Measurements from ENCODE around the gene METTL15.

Gene METTL15

GRCh38 chr11:28144808-28145207, 36.6 kb downstream of the METTL15 start:
- no peak for DNase-seq (ENCODE audit: low read depth)
- TF ChIP-seq CTCF (IDR thresholded peaks at IDR 0.05; ENCODE audit: insufficient read depth, low read depth, low read length, missing control alignments): no peak
- no peak overlapping the region for H3K4me3 ChIP-seq (ENCODE audit: low read length)

- DNase-seq (ENCODE audit: low read depth): peak; percentile 85
- no peak overlapping the region for H3K4me3 ChIP-seq (ENCODE audit: low read length)
- TF ChIP-seq CTCF (IDR thresholded peaks at IDR 0.05; ENCODE audit: insufficient read depth, low read depth, low read length, missing control alignments): no peak
Observed at GRCh38 chr11:28146123-28146751, 38.0 kb downstream of the METTL15 start.

- TF ChIP-seq CTCF (IDR thresholded peaks at IDR 0.05; ENCODE audit: insufficient read depth, low read depth, low read length, missing control alignments): no peak
- DNase-seq (ENCODE audit: low read depth): no peak
- H3K4me3 ChIP-seq (ENCODE audit: low read length): no peak overlapping the region
Observed at GRCh38 chr11:28152743-28153142, 44.6 kb downstream of the METTL15 start.

GRCh38 chr11:28153586-28153985, 45.4 kb downstream of the METTL15 start:
- H3K4me3 ChIP-seq (ENCODE audit: low read length): no peak overlapping the region
- TF ChIP-seq CTCF (IDR thresholded peaks at IDR 0.05; ENCODE audit: insufficient read depth, low read depth, low read length, missing control alignments): no peak
- DNase-seq (ENCODE audit: low read depth): no peak

- no peak for DNase-seq (ENCODE audit: low read depth)
- TF ChIP-seq CTCF (IDR thresholded peaks at IDR 0.05; ENCODE audit: insufficient read depth, low read depth, low read length, missing control alignments): no peak
- no peak overlapping the region for H3K4me3 ChIP-seq (ENCODE audit: low read length)
Observed at GRCh38 chr11:28168718-28169117, 60.5 kb downstream of the METTL15 start.

GRCh38 chr11:28169816-28170215, 61.6 kb downstream of the METTL15 start:
- H3K4me3 ChIP-seq (ENCODE audit: low read length): no peak overlapping the region
- TF ChIP-seq CTCF (IDR thresholded peaks at IDR 0.05; ENCODE audit: insufficient read depth, low read depth, low read length, missing control alignments): no peak
- no peak for DNase-seq (ENCODE audit: low read depth)

GRCh38 chr11:28170759-28171158, 62.6 kb downstream of the METTL15 start:
- no peak overlapping the region for H3K4me3 ChIP-seq (ENCODE audit: low read length)
- DNase-seq (ENCODE audit: low read depth): no peak
- TF ChIP-seq CTCF (IDR thresholded peaks at IDR 0.05; ENCODE audit: insufficient read depth, low read depth, low read length, missing control alignments): no peak
